ENCODE measurements around the gene CDK6. TPM values are rescaled to one million over a fixed set of nuclear protein-coding genes. Genes with fewer than 3 reads are reported as not detected.

CDK6 gene
- total and polyA plus RNA-seq, 2 experiments from 2014 or later: 17.8 to 61.5 TPM

GRCh38 chr7:92755680-92756079 is 80.7 kb downstream of the CDK6 start:
- Histone ChIP-seq H3K27ac (no peak overlapping the region), H3K27me3 (replicated peaks; ENCODE audit: insufficient read depth) (no peaks in the 10 kb centered on the region), H4K20me1 (ENCODE audit: insufficient read depth) (no peaks in the 10 kb centered on the region), H3K9ac (no peak overlapping the region), H3K79me2 (ENCODE audit: insufficient read depth) (peaks cover 89% of the 10 kb centered on the region), H3K4me3 (no peak overlapping the region), H3K9me2 (ENCODE audit: insufficient read depth) (no peaks in the 10 kb centered on the region), H3K4me2 (ENCODE audit: unreplicated experiment) (no peak overlapping the region), H3K4me1 (ENCODE audit: insufficient read depth) (peaks cover 24% of the 10 kb centered on the region), H3K36me3 (ENCODE audit: low read depth) (no peaks in the 10 kb centered on the region), H3F3A (ENCODE audit: insufficient read depth) (peaks cover 35% of the 10 kb centered on the region), H2AFZ (no peak overlapping the region), H3K9me3 (ENCODE audit: low read depth) (no peaks in the 10 kb centered on the region)
- 62 to 67% methylated on average over 4 of the region's 4 CpGs for whole genome bisulfite sequencing, 2 experiments (ENCODE audit: low coverage in 1 of 2, low lambda C conversion rate in 2 of 2, missing lambda C conversion rate in 2 of 2)
- no peak for DNase-seq
- in situ Hi-C loops (cut with MboI): no loop called here
- TF ChIP-seq EZH2phosphoT487 (IDR thresholded peaks at IDR 0.05; ENCODE audit: insufficient read depth, low read depth): no peak
- no peak for TF ChIP-seq EZH2 (IDR thresholded peaks at IDR 0.05; ENCODE audit: insufficient read depth, poor library complexity, severe bottlenecking)

- Histone ChIP-seq H3K36me3 (ENCODE audit: low read depth) (no peaks in the 10 kb centered on the region), H3K27ac (no peak overlapping the region), H3K9me2 (ENCODE audit: insufficient read depth) (no peaks in the 10 kb centered on the region), H3K79me2 (ENCODE audit: insufficient read depth) (peaks cover 89% of the 10 kb centered on the region), H3K9me3 (ENCODE audit: low read depth) (no peaks in the 10 kb centered on the region), H4K20me1 (ENCODE audit: insufficient read depth) (no peaks in the 10 kb centered on the region), H3F3A (ENCODE audit: insufficient read depth) (peaks cover 35% of the 10 kb centered on the region), H2AFZ (no peak overlapping the region), H3K4me1 (ENCODE audit: insufficient read depth) (peaks cover 29% of the 10 kb centered on the region), H3K4me2 (ENCODE audit: unreplicated experiment) (no peak overlapping the region), H3K9ac (no peak overlapping the region), H3K27me3 (replicated peaks; ENCODE audit: insufficient read depth) (no peaks in the 10 kb centered on the region), H3K4me3 (no peak overlapping the region)
- WGBS, 2 experiments (ENCODE audit: low coverage in 1 of 2, low lambda C conversion rate in 2 of 2, missing lambda C conversion rate in 2 of 2): 64 to 75% methylated on average over 9 of the region's 9 CpGs
- no peak for DNase-seq
- TF ChIP-seq EZH2phosphoT487 (IDR thresholded peaks at IDR 0.05; ENCODE audit: insufficient read depth, low read depth) (no peak), EZH2 (IDR thresholded peaks at IDR 0.05; ENCODE audit: insufficient read depth, poor library complexity, severe bottlenecking) (no peak)
- in situ Hi-C loops (cut with MboI): no loop called here
These were observed 81.3 kb downstream of the CDK6 start for GRCh38 chr7:92754919-92755581.

GRCh38 chr7:92753614-92754013 is 82.8 kb downstream of the CDK6 start:
- TF ChIP-seq EZH2phosphoT487 (IDR thresholded peaks at IDR 0.05; ENCODE audit: insufficient read depth, low read depth): no peak
- no peak for TF ChIP-seq EZH2 (IDR thresholded peaks at IDR 0.05; ENCODE audit: insufficient read depth, poor library complexity, severe bottlenecking)
- no peak for DNase-seq
- no peaks in the 10 kb centered on the region for H3K9me2 ChIP-seq (ENCODE audit: insufficient read depth)
- H3K4me2 ChIP-seq (ENCODE audit: unreplicated experiment): no peak overlapping the region
- H3K9ac ChIP-seq: no peak overlapping the region
- H3K9me3 ChIP-seq (ENCODE audit: low read depth): no peaks in the 10 kb centered on the region
- H3K36me3 ChIP-seq (ENCODE audit: low read depth): no peaks in the 10 kb centered on the region
- in situ Hi-C loops (cut with MboI): no loop called here
- H3K27me3 ChIP-seq (replicated peaks; ENCODE audit: insufficient read depth): no peaks in the 10 kb centered on the region
- H3K79me2 ChIP-seq (ENCODE audit: insufficient read depth): peaks cover 89% of the 10 kb centered on the region
- H3K27ac ChIP-seq: no peak overlapping the region
- H4K20me1 ChIP-seq (ENCODE audit: insufficient read depth): no peaks in the 10 kb centered on the region
- WGBS, 2 experiments (ENCODE audit: low coverage in 1 of 2, low lambda C conversion rate in 2 of 2, missing lambda C conversion rate in 2 of 2): 89 to 91% methylated on average over 3 of the region's 3 CpGs
- no peak overlapping the region for H3K4me3 ChIP-seq
- peaks cover 33% of the 10 kb centered on the region for H3K4me1 ChIP-seq (ENCODE audit: insufficient read depth)
- H3F3A ChIP-seq (ENCODE audit: insufficient read depth): peaks cover 39% of the 10 kb centered on the region
- no peak overlapping the region for H2AFZ ChIP-seq

- Histone ChIP-seq H3K4me1 (ENCODE audit: insufficient read depth) (peaks cover 44% of the 10 kb centered on the region), H3K27ac (peak overlapping the region; percentile 85), H3K79me2 (ENCODE audit: insufficient read depth) (peaks cover 89% of the 10 kb centered on the region), H3K9me3 (ENCODE audit: low read depth) (no peaks in the 10 kb centered on the region), H3K9me2 (ENCODE audit: insufficient read depth) (no peaks in the 10 kb centered on the region), H3K27me3 (replicated peaks; ENCODE audit: insufficient read depth) (no peaks in the 10 kb centered on the region), H3K4me3 (peak overlapping the region; percentile 50), H3F3A (ENCODE audit: insufficient read depth) (peaks cover 53% of the 10 kb centered on the region), H3K4me2 (ENCODE audit: unreplicated experiment) (peak overlapping the region; percentile 76), H2AFZ (no peak overlapping the region), H3K36me3 (ENCODE audit: low read depth) (no peaks in the 10 kb centered on the region), H3K9ac (peak overlapping the region; percentile 49), H4K20me1 (ENCODE audit: insufficient read depth) (no peaks in the 10 kb centered on the region)
- no peak for TF ChIP-seq EZH2 (IDR thresholded peaks at IDR 0.05; ENCODE audit: insufficient read depth, poor library complexity, severe bottlenecking)
- no peak for TF ChIP-seq EZH2phosphoT487 (IDR thresholded peaks at IDR 0.05; ENCODE audit: insufficient read depth, low read depth)
- 25 to 26% methylated on average over 4 of the region's 4 CpGs for WGBS, 2 experiments (ENCODE audit: low coverage in 1 of 2, low lambda C conversion rate in 2 of 2, missing lambda C conversion rate in 2 of 2)
- in situ Hi-C loops (cut with MboI): no loop called here
- peak; percentile 93 for DNase-seq
These were observed 84.2 kb downstream of the CDK6 start for GRCh38 chr7:92751902-92752901.

Measured in GM23248 (cell line).